Activated CD4-positive, alpha-beta memory T cell treated with anti-CD3 and anti-CD28 coated beads, Interleukin-2, amount 10 ng/mL, durations not matched to agents 7 days and 5 days (primary cell): ENCODE measurements around the gene CLK4. TPM values are rescaled to one million over a fixed set of nuclear protein-coding genes. Genes with fewer than 3 reads are reported as not detected.
A peak's percentile ranks its signal among the peaks of the same experiment; 100 is the strongest.

Source experiments
- CTCF ChIA-PET: fragments of 350-600 bp; sonication (Branson Sonifier 250); formaldehyde crosslinking; loops from one replicate; lab custom pipeline; 2021; ENCODE audit warnings: antibody characterized with exemption, inconsistent platforms; lab: Charles Lee
- POLR2A ChIA-PET: fragments of 350-600 bp; sonication (Branson Sonifier 250); formaldehyde crosslinking; loops from one replicate; lab custom pipeline; 2021; ENCODE audit warnings: antibody characterized with exemption; lab: Charles Lee
- DNase-seq: peaks from one replicate; pipeline ENCODE4 v3.0.0-alpha.2; 2020
- H3K27ac Mint-ChIP-seq: one replicate; pipeline ENCODE4 v1.8.0; 2021; ENCODE audit warnings: mild to moderate bottlenecking, mixed read lengths
- H3K27me3 Mint-ChIP-seq: one replicate; pipeline ENCODE4 v1.8.0; 2021; ENCODE audit warnings: mixed read lengths
- H3K36me3 Mint-ChIP-seq: one replicate; pipeline ENCODE4 v1.8.0; 2021; ENCODE audit warnings: low read depth, mixed read lengths
- H3K4me1 Mint-ChIP-seq: one replicate; pipeline ENCODE4 v1.8.0; 2021; ENCODE audit warnings: mixed read lengths
- H3K4me3 Mint-ChIP-seq: one replicate; pipeline ENCODE4 v1.8.0; 2021; ENCODE audit warnings: mild to moderate bottlenecking, mixed read lengths
- H3K9me3 Mint-ChIP-seq: one replicate; pipeline ENCODE4 v1.8.0; 2021; ENCODE audit warnings: mixed read lengths
- total RNA-seq, 2 experiments: library from RNA; stranded (reverse); gene quantifications; one replicate each; pipeline ENCODE4 v1.2.3, GENCODE V29; 2021

CLK4 gene
- total RNA-seq, 2 experiments from 2014 or later: 29.5 to 32.0 TPM

- CTCF ChIA-PET: no interaction called here
- peaks cover 13% of the 10 kb centered on the region for H3K9me3 Mint-ChIP-seq
- POLR2A ChIA-PET: no interaction called here
- no peak for DNase-seq
- H3K27me3 Mint-ChIP-seq: no peaks in the 10 kb centered on the region
- H3K4me1 Mint-ChIP-seq: no peaks in the 10 kb centered on the region
- H3K4me3 Mint-ChIP-seq: no peak overlapping the region
- no peaks in the 10 kb centered on the region for H3K36me3 Mint-ChIP-seq
- H3K27ac Mint-ChIP-seq: no peak overlapping the region
These were observed 24.4 kb upstream of the CLK4 start for GRCh38 chr5:178651046-178651810.

GRCh38 chr5:178650214-178650613 lies 23.4 kb upstream of the CLK4 start:
- ChIA-PET POLR2A (no interaction called here), CTCF (no interaction called here)
- peaks cover 13% of the 10 kb centered on the region for H3K9me3 Mint-ChIP-seq
- no peak overlapping the region for H3K4me3 Mint-ChIP-seq
- H3K27ac Mint-ChIP-seq: no peak overlapping the region
- H3K27me3 Mint-ChIP-seq: no peaks in the 10 kb centered on the region
- DNase-seq: no peak
- H3K4me1 Mint-ChIP-seq: no peaks in the 10 kb centered on the region
- no peaks in the 10 kb centered on the region for H3K36me3 Mint-ChIP-seq

- ChIA-PET CTCF (no interaction called here), POLR2A (no interaction called here)
- no peak for DNase-seq
- H3K27ac Mint-ChIP-seq: no peak overlapping the region
- H3K27me3 Mint-ChIP-seq: no peaks in the 10 kb centered on the region
- H3K9me3 Mint-ChIP-seq: peaks cover 13% of the 10 kb centered on the region
- H3K4me3 Mint-ChIP-seq: no peak overlapping the region
- H3K36me3 Mint-ChIP-seq: no peaks in the 10 kb centered on the region
- H3K4me1 Mint-ChIP-seq: no peaks in the 10 kb centered on the region
These were observed 22.7 kb upstream of the CLK4 start for GRCh38 chr5:178649580-178649979.

DNA sequence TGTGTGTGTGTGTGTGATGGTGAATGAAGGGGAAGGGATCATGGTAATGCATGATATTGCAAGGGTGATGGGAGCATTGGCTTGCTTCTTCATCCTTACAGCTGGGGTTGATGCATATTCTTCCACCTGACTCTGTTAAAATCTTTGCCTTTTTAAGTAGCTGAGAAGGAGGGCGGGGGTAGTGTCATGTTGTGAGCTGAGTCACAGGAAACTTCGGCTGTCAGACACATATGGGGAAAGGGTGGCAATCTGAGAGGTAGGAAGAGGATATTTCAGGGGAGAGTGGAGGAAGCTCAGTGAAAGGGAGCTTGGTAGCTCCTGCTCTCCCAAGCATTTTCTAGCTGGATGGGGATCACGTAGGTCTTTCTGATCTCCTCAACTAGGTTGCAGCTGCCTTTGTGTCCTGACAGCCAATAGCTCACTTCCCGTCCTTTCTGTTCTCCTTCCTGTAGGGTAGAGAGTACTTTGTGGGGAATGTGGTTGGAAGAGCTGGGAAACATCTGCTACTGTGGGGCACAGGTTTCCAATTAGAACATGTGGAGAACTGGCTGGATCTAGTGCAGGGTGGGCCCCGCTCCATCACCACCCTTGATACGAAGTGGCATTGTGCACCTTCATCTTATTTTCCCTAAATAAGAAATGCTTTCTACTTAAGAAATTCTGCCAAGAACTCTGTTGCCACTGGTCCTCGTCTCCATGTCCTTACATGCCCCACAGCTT lies 18.1 kb upstream of the CLK4 start:
- CTCF ChIA-PET: interaction anchor here (0.6 kb wide), 1 partner anchor 428 kb away, joined by 3 read pairs; no protein-coding TSS in a partner anchor
- POLR2A ChIA-PET: no interaction called here

GRCh38 chr5:178642351-178642909 lies 15.6 kb upstream of the CLK4 start:
- CTCF ChIA-PET: no interaction called here
- DNase-seq: no peak

More for the DNA sequence above, 18.1 kb upstream of the CLK4 start:
- no peaks in the 10 kb centered on the region for H3K4me1 Mint-ChIP-seq
- no peak for DNase-seq
- H3K4me3 Mint-ChIP-seq: no peak overlapping the region
- H3K9me3 Mint-ChIP-seq: peaks cover 9% of the 10 kb centered on the region
- H3K27me3 Mint-ChIP-seq: no peaks in the 10 kb centered on the region
- no peaks in the 10 kb centered on the region for H3K36me3 Mint-ChIP-seq
- no peak overlapping the region for H3K27ac Mint-ChIP-seq

GRCh38 chr5:178641711-178642110 lies 14.9 kb upstream of the CLK4 start:
- H3K4me3 Mint-ChIP-seq: no peak overlapping the region
- peaks cover 2% of the 10 kb centered on the region for H3K9me3 Mint-ChIP-seq
- POLR2A ChIA-PET: no interaction called here
- CTCF ChIA-PET: no interaction called here
- no peaks in the 10 kb centered on the region for H3K27me3 Mint-ChIP-seq
- no peak overlapping the region for H3K27ac Mint-ChIP-seq
- H3K4me1 Mint-ChIP-seq: no peaks in the 10 kb centered on the region
- DNase-seq: no peak
- no peaks in the 10 kb centered on the region for H3K36me3 Mint-ChIP-seq

More at GRCh38 chr5:178642351-178642909, 15.6 kb upstream of the CLK4 start:
- Mint-ChIP-seq H3K27ac (no peak overlapping the region), H3K9me3 (peaks cover 2% of the 10 kb centered on the region), H3K4me3 (no peak overlapping the region), H3K27me3 (no peaks in the 10 kb centered on the region), H3K36me3 (no peaks in the 10 kb centered on the region), H3K4me1 (no peaks in the 10 kb centered on the region)
- POLR2A ChIA-PET: no interaction called here

DNA sequence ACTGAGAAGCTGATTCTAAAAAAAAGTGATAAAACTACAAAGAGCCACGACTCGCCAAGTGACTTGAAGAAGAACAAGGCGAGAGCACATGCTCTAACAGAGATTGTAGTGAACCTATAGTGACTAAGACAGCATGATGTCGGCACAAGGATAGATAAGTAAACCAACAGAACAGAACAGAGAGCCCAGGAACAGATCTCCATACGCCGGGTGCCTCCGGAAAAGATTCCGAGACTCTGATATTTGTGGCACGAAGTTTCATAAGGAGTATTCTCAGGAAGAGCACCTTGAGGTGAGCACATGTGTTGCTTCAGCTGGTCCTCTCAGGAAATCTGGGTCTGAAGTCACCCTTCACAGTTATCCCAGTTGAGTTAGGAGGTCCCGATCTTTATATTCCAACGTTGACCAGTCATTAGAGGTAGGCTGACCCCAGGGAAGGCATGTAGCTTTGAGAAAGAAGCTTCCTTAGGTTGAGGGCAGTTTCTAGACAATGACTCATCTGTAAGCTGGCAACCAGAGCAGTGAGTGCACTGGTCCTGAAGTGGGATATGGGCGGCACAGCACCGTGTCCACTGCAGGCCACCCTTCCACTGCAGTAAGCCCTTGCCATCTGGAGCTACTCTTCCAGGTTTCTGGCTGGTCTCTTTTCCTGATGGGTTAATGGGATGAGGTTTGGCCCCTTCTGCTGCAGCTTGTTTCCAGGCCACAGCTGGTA lies 13.6 kb upstream of the CLK4 start:
- POLR2A ChIA-PET: no interaction called here
- H3K27ac Mint-ChIP-seq: no peak overlapping the region
- no peaks in the 10 kb centered on the region for H3K9me3 Mint-ChIP-seq
- H3K27me3 Mint-ChIP-seq: no peaks in the 10 kb centered on the region
- H3K36me3 Mint-ChIP-seq: no peaks in the 10 kb centered on the region
- no peak overlapping the region for H3K4me3 Mint-ChIP-seq
- H3K4me1 Mint-ChIP-seq: no peaks in the 10 kb centered on the region
- DNase-seq: no peak
- CTCF ChIA-PET: no interaction called here

DNA sequence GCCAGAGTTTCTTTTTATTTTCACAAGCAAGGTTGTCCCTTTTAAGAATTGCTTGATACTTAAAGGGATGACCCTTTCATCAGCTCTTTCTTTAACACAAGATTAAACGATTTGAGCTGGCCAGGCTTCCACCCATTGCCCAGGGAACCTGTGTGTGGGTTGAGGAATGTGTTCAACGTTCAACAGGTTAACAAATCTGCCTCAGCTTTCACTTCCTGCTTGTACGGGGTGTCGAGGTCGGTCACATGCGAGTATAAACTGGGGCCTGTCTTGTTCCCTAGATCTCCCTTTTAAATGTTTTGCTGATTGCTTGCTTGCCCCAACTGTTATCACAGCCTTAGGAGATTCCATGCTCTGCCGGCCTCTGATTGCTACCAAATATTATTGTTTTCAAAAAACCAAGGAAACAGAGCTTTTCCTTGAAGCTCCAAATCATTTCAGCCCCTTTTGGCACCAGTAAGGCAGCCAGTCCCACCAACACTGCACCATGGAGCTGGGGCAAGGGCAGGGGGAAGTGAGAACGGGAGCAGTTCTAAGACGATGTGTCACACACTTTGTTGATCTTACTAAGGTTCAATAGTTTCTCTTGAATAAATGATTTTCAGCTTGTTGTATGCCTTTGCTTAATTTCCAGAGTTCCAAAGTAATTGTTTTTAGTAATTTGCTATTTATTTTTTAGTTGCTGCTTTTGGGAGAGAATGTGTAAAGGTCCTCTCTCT lies 10.7 kb upstream of the CLK4 start:
- DNase-seq: no peak
- ChIA-PET CTCF (no interaction called here), POLR2A (no interaction called here)
- H3K36me3 Mint-ChIP-seq: no peaks in the 10 kb centered on the region
- H3K27ac Mint-ChIP-seq: no peak overlapping the region
- H3K9me3 Mint-ChIP-seq: no peaks in the 10 kb centered on the region
- H3K4me1 Mint-ChIP-seq: no peaks in the 10 kb centered on the region
- no peak overlapping the region for H3K4me3 Mint-ChIP-seq
- peaks cover 2% of the 10 kb centered on the region for H3K27me3 Mint-ChIP-seq

DNA sequence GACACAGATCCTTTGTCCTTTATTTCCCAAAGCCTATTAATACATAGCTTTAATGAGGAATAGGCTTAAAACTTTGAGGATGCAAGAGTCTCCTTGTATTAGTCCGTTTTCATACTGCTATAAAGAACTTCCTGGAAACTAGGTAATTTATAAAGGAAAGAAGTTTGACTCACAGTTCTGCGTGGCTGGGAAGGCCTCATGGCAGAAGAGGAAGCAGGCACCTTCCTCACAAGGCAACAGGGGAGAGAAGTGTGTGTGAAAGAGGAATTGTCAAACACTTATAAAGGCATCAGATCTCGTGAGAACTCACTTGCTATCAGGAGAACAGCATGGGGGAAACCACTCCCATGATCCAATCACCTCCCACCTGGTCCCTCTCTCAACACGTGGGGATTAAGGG lies 5.4 kb upstream of the CLK4 start:
- no peaks in the 10 kb centered on the region for H3K36me3 Mint-ChIP-seq
- peaks cover 6% of the 10 kb centered on the region for H3K27me3 Mint-ChIP-seq
- H3K4me1 Mint-ChIP-seq: peaks cover 2% of the 10 kb centered on the region
- H3K27ac Mint-ChIP-seq: no peak overlapping the region
- DNase-seq: no peak
- H3K9me3 Mint-ChIP-seq: peaks cover 7% of the 10 kb centered on the region
- POLR2A ChIA-PET: no interaction called here
- no peak overlapping the region for H3K4me3 Mint-ChIP-seq
- CTCF ChIA-PET: no interaction called here

GRCh38 chr5:178630951-178631350 lies 4.1 kb upstream of the CLK4 start:
- Mint-ChIP-seq H3K4me3 (no peak overlapping the region), H3K27ac (no peak overlapping the region), H3K27me3 (peaks cover 6% of the 10 kb centered on the region), H3K36me3 (peaks cover under 1% of the 10 kb centered on the region), H3K4me1 (peaks cover 2% of the 10 kb centered on the region), H3K9me3 (peaks cover 7% of the 10 kb centered on the region)
- DNase-seq: no peak
- ChIA-PET POLR2A (no interaction called here), CTCF (no interaction called here)

GRCh38 chr5:178630475-178630930 lies 3.7 kb upstream of the CLK4 start:
- POLR2A ChIA-PET: interaction anchor here (0.7 kb wide), 1 partner anchor 10 kb away, joined by 5 read pairs; no protein-coding TSS in a partner anchor
- peaks cover 5% of the 10 kb centered on the region for H3K4me1 Mint-ChIP-seq
- H3K27ac Mint-ChIP-seq: no peak overlapping the region
- H3K36me3 Mint-ChIP-seq: peaks cover 4% of the 10 kb centered on the region
- peaks cover 7% of the 10 kb centered on the region for H3K9me3 Mint-ChIP-seq
- CTCF ChIA-PET: interaction anchor here (0.6 kb wide), 1 partner anchor 23 kb away, joined by 3 read pairs; no protein-coding TSS in a partner anchor
- no peak overlapping the region for H3K4me3 Mint-ChIP-seq
- peaks cover 6% of the 10 kb centered on the region for H3K27me3 Mint-ChIP-seq
- DNase-seq: no peak

DNA sequence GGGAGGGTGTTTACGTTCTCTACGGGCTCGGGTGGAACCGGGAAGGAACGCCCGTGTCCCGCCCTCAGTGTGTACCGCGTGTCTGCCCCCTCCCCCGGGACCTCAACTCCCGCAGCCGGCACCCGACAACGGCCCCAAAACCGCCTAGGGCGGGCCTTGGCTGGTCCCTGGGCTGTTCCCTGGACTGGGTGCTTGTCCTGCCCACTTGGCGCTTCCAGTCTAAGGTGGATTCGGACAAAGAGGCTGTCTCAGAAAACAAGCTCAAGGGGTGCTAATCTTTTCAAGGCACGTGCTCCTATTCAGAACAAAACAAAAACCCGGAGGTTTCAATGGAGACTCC lies 379 bp upstream of the CLK4 start:
- peak overlapping the region; percentile 97 for H3K4me3 Mint-ChIP-seq
- CTCF ChIA-PET: interaction anchor here (1.7 kb wide), 1 partner anchor 103 kb away, joined by 8 read pairs; the partner anchor contains the start of gene ZNF354A
- H3K36me3 Mint-ChIP-seq: peaks cover 14% of the 10 kb centered on the region
- POLR2A ChIA-PET: interaction anchor here (0.8 to 2.9 kb wide), 6 partner anchors 15 to 996 kb away, joined by 3 to 16 read pairs (median 3); partner anchors contain the start of genes HNRNPAB, HNRNPH1 and ZNF354B
- peaks cover 26% of the 10 kb centered on the region for H3K4me1 Mint-ChIP-seq
- H3K27me3 Mint-ChIP-seq: peaks cover 2% of the 10 kb centered on the region
- H3K27ac Mint-ChIP-seq: no peak overlapping the region
- DNase-seq: no peak
- peaks cover 7% of the 10 kb centered on the region for H3K9me3 Mint-ChIP-seq
